Gastrocnemius medialis (tissue), 4 donors: ENCODE results near the gene OIT3. TPM values are rescaled to one million over a fixed set of nuclear protein-coding genes. Genes with fewer than 3 reads are reported as not detected.
"Not testable (repeated sequence)": the region's sequence is repeated elsewhere in the genome, so short reads cannot be mapped to it uniquely, and the experiment has no call there.

Source experiments
- ATAC-seq, 2 donors: fragments of 150-250 bp; one replicate each; pipeline ENCODE4 v1.9.1; 2016
- DNase-seq, 2 donors: peaks; one replicate each; pipeline ENCODE4 v3.0.0-alpha.2; 2019
- H3K27ac ChIP-seq, 4 donors: fragments of 200-600 bp; sonication (generic); 1 replicate in 1 of 4; 2 replicates in 3 of 4; pipeline ENCODE4 v1.5.1; 2016 to 2018; ENCODE audit warnings: mild to moderate bottlenecking in 2 of 4, moderate library complexity in 1 of 4
- H3K27me3 ChIP-seq, 3 donors: fragments of 200-600 bp; sonication (generic) in 2 of 3; 1 replicate in 1 of 3; 2 replicates in 2 of 3; pipeline versions ENCODE4 v1.5.1 to v1.6.0; 2016 to 2019; ENCODE audit warnings: mild to moderate bottlenecking in 1 of 3, moderate library complexity in 1 of 3
- H3K36me3 ChIP-seq, 2 donors: fragments of 200-600 bp; sonication (generic) in 1 of 2; one replicate each; pipeline ENCODE4 v1.5.1; 2017 to 2018
- H3K4me1 ChIP-seq, 2 donors: fragments of 200-600 bp; sonication (generic) in 1 of 2; one replicate each; pipeline ENCODE4 v1.5.1; 2016 to 2017; ENCODE audit warnings: mild to moderate bottlenecking in 2 of 2
- H3K4me3 ChIP-seq, 4 donors: fragments of 200-600 bp; sonication (generic) in 3 of 4; 1 replicate in 1 of 4; 2 replicates in 3 of 4; pipeline ENCODE4 v1.5.1; 2016 to 2019; ENCODE audit warnings: mild to moderate bottlenecking in 2 of 4
- H3K9me3 ChIP-seq, 3 donors: fragments of 200-600 bp; sonication (generic) in 2 of 3; 1 replicate in 1 of 3; 2 replicates in 2 of 3; pipeline ENCODE4 v1.5.1; 2016 to 2019
- POLR2A ChIP-seq, 2 donors: fragments of 450-650 bp; IDR thresholded peaks; one replicate each; pipeline ENCODE4 v1.6.1; 2017; ENCODE audit warnings: antibody characterized with exemption in 2 of 2, mild to moderate bottlenecking in 2 of 2, moderate library complexity in 2 of 2
- in situ Hi-C, 4 donors: fragments of 200-750 bp; cut with MboI; loops; one replicate each; pipeline versions ENCODE4 v1.15.0 to v1.8.0; 2017; ENCODE audit warnings: low sequenced_read_pairs in 4 of 4
- intact Hi-C: fragments of 100-400 bp; cut with DNase I; formaldehyde crosslinking; loops from one replicate; pipeline ENCODE4 v1.15.1; 2023; ENCODE audit warnings: low total_unique reads
- total RNA-seq, 4 donors: library from RNA; depleted of rRNA; stranded (reverse); fragments of >200 nt; gene quantifications; one replicate each; pipeline versions ENCODE4 v1.1.0 to v1.2.3, GENCODE V29; 2016
- TF ChIP-seq, protein P1 (sequence below), 5 experiments: fragments of 450-650 bp in 3 of 5; fragments of 200-600 bp in 2 of 5; sonication (generic) in 2 of 5; IDR thresholded peaks in 4 of 5; conservative IDR thresholded peaks in 1 of 5; 1 replicate in 4 of 5; 2 replicates in 1 of 5; pipeline ENCODE4 v1.5.1; 2016 to 2019; ENCODE audit warnings: antibody characterized with exemption in 5 of 5, mild to moderate bottlenecking in 3 of 5, moderate library complexity in 3 of 5

OIT3 gene
- total RNA-seq, 4 donors from 2014 or later: 0.13 to 0.25 TPM; not detected in 2

GRCh38 chr10:72890086-72890485 is 3.5 kb upstream of the OIT3 start:
- H3K27me3 ChIP-seq: no peaks in the 10 kb centered on the region
- in situ Hi-C loops: no loop called here
- intact Hi-C loops: no loop called here
- H3K4me3 ChIP-seq: no peak overlapping the region
- no peaks in the 10 kb centered on the region for H3K9me3 ChIP-seq
- peaks cover 0 to 4% of the 10 kb centered on the region in 2 donors for H3K4me1 ChIP-seq
- ATAC-seq (no peak), DNase-seq (no peak)
- TF ChIP-seq, protein P1, sequence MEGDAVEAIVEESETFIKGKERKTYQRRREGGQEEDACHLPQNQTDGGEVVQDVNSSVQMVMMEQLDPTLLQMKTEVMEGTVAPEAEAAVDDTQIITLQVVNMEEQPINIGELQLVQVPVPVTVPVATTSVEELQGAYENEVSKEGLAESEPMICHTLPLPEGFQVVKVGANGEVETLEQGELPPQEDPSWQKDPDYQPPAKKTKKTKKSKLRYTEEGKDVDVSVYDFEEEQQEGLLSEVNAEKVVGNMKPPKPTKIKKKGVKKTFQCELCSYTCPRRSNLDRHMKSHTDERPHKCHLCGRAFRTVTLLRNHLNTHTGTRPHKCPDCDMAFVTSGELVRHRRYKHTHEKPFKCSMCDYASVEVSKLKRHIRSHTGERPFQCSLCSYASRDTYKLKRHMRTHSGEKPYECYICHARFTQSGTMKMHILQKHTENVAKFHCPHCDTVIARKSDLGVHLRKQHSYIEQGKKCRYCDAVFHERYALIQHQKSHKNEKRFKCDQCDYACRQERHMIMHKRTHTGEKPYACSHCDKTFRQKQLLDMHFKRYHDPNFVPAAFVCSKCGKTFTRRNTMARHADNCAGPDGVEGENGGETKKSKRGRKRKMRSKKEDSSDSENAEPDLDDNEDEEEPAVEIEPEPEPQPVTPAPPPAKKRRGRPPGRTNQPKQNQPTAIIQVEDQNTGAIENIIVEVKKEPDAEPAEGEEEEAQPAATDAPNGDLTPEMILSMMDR (IDR thresholded peaks at IDR 0.05 in 4 of 5, conservative IDR thresholded peaks at IDR 0.05 in 1 of 5): no peak
- no peak for TF ChIP-seq POLR2A (IDR thresholded peaks at IDR 0.05)
- no peak overlapping the region for H3K27ac ChIP-seq
- peaks cover 0 to 33% of the 10 kb centered on the region in 2 donors for H3K36me3 ChIP-seq

DNA sequence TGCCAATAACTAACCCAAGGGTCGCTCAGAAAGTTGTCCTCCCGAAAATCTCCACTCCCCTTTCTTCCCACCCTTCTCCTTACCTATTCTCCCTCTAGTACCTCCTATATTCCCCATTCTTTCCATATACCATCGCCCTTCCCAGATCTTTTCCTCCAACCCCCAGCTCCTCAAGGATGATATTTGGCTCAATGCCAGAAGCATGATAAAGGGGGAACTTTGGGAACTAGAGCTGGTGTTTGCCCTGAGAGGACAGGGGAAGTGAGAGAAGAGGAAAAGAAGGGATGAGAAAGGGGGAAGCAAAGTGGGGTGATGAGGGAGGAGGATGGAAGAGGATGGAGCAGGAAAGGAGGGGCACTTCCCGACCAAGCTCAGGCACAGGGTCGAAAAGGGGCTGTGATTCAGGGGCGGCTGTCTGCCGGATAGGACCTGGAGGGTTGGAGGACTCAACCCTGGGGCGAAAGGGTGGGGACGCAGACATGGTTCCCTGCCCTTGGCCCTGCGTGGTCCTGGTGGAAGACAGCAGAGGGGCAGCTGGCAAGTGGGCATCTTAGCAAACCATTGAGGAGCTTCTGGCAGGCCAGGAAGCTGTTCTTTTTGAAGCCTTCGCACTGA is 1.8 kb downstream of the OIT3 start:
- Histone ChIP-seq H3K27me3 (no peaks in the 10 kb centered on the region), H3K9me3 (no peaks in the 10 kb centered on the region), H3K4me1 (peaks cover 0 to 4% of the 10 kb centered on the region in 2 donors), H3K4me3 (no peak overlapping the region), H3K36me3 (no peaks in the 10 kb centered on the region), H3K27ac (no peak overlapping the region)
- TF ChIP-seq POLR2A (IDR thresholded peaks at IDR 0.05): no peak
- TF ChIP-seq, protein P1 (IDR thresholded peaks at IDR 0.05 in 4 of 5, conservative IDR thresholded peaks at IDR 0.05 in 1 of 5): no peak
- DNase-seq (no peak), ATAC-seq (no peak)
- in situ Hi-C loops (no loop called here), intact Hi-C loops (no loop called here)

DNA sequence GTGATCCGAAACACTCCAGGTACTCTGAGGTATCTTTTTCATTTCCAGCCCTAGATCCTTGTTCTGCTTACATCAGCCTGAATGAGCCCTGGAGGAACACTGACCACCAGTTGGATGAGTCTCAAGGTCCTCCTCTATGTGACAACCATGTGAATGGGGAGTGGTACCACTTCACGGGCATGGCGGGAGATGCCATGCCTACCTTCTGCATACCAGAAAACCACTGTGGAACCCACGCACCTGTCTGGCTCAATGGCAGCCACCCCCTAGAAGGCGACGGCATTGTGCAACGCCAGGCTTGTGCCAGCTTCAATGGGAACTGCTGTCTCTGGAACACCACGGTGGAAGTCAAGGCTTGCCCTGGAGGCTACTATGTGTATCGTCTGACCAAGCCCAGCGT is 5.1 kb downstream of the OIT3 start:
- Histone ChIP-seq H3K27ac (no peak overlapping the region), H3K27me3 (no peaks in the 10 kb centered on the region), H3K4me3 (no peak overlapping the region), H3K36me3 (no peaks in the 10 kb centered on the region), H3K4me1 (no peaks in the 10 kb centered on the region), H3K9me3 (no peaks in the 10 kb centered on the region)
- DNase-seq (no peak), ATAC-seq (no peak)
- TF ChIP-seq, protein P1 (IDR thresholded peaks at IDR 0.05 in 4 of 5, conservative IDR thresholded peaks at IDR 0.05 in 1 of 5): no peak
- TF ChIP-seq POLR2A (IDR thresholded peaks at IDR 0.05): no peak
- in situ Hi-C loops: no loop called here
- intact Hi-C loops: no loop called here

GRCh38 chr10:72899545-72899944 is 6.0 kb downstream of the OIT3 start:
- no peak for DNase-seq
- H3K9me3 ChIP-seq: no peaks in the 10 kb centered on the region
- ATAC-seq: no peak
- no peaks in the 10 kb centered on the region for H3K36me3 ChIP-seq
- no peaks in the 10 kb centered on the region for H3K4me1 ChIP-seq
- H3K27me3 ChIP-seq: no peaks in the 10 kb centered on the region
- TF ChIP-seq, protein P1 (IDR thresholded peaks at IDR 0.05 in 4 of 5, conservative IDR thresholded peaks at IDR 0.05 in 1 of 5): no peak
- TF ChIP-seq POLR2A (IDR thresholded peaks at IDR 0.05): no peak
- H3K4me3 ChIP-seq: no peak overlapping the region
- in situ Hi-C loops (no loop called here), intact Hi-C loops (no loop called here)
- no peak overlapping the region for H3K27ac ChIP-seq

DNA sequence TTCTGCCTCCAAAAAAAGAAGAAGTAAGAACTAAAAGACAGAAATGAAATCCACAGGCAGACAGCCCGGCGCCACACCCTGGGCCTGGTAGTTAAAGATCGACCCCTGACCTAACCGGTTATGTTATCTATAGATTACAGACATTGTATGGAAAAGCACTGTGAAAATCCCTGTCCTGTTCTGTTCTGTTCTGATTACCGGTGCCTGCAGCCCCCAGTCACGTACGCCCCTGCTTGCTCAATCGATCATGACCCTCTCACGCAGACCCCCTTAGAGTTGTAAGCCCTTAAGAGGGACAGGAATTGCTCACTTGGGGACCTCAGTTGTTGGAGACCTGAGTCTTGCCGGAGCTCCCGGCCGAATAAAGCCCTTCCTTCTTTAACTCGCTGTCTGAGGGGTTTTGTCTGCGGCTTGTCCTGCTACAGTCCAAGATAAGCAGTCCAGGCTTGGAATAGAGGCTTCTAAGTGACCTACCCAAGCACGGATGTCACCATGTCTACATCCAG is 10.5 kb downstream of the OIT3 start:
- in situ Hi-C loops: not testable (repeated sequence)

More for the DNA sequence above, 10.5 kb downstream of the OIT3 start:
- H3K4me3 ChIP-seq, ATAC-seq, DNase-seq, H3K4me1 ChIP-seq, H3K27ac ChIP-seq, intact Hi-C loops, H3K27me3 ChIP-seq, H3K36me3 ChIP-seq, H3K9me3 ChIP-seq: not testable (repeated sequence)
